ENCODE data around the gene OR10G8. TPM values are rescaled to one million over a fixed set of nuclear protein-coding genes. Genes with fewer than 3 reads are reported as not detected.
"Not testable (repeated sequence)": the region's sequence is repeated elsewhere in the genome, so short reads cannot be mapped to it uniquely, and the experiment has no call there.

OR10G8 gene
- not detected for total RNA-seq

DNA sequence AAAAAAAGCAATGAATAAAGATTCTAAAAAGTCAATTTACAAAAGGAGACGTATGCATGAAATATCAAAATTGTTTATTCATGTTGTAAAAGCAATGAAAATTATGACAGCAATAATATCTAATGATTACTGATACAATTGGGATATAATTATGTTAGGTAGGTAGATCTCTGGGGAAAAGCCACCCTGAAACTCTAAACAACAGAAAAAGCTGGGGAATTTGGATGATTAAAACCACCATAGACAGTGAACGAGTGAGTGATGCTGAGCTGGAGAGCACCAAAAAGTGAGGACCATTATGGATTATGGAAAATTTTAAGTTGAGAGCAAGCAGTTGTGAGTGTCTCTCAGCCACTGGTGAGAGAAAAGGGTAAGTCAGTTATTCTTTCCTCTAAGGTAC, at the start of gene OR10G8:
TSS of gene OR10G8 (plus strand) at position 301 of the 400 bp plus-strand sequence. CDS start 2,825 bp downstream, outside the sequence.
- DNase-seq: no peak

- DNase-seq: no peak
Observed at GRCh38 chr11:123977731-123978347, 48.8 kb upstream of the OR10G8 start, which contains the start of gene OR10S1. Gene OR10S1 (minus strand): TSS chr11:123977781. CDS start chr11:123977664, 117 bp downstream.

DNA sequence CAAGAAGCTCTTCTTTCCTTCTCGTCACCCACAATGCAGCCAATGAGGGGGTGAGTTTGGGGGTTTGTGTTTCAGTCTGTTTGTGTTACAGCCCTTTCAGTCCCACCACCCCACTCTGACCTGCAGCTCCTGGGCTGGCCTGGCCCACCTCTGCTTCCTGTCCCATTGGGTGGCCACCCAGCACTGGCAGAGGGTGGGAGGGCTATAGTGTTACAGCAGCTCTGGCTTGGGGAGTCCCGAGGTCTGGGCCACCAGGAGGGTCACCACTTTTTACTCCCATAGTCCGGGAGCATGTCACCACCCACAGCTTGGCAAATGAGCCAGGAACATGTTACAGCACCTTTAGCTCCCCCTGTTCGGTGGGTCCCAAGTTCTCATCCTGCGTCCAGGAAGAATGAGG, 47.3 kb upstream of the OR10G8 start:
- DNase-seq: no peak

GRCh38 chr11:123995119-123995518, 31.5 kb upstream of the OR10G8 start, which contains the start of gene OR10G6:
Gene OR10G6 (minus strand): TSS chr11:123995161. CDS start chr11:123995161, 0 bp downstream.
- no peak for DNase-seq

GRCh38 chr11:124012697-124013096, 13.9 kb upstream of the OR10G8 start, which contains the start of gene OR10G4:
Gene OR10G4 (plus strand): TSS chr11:124012997. CDS start chr11:124015575, 2,578 bp downstream.
- DNase-seq: no peak

DNA sequence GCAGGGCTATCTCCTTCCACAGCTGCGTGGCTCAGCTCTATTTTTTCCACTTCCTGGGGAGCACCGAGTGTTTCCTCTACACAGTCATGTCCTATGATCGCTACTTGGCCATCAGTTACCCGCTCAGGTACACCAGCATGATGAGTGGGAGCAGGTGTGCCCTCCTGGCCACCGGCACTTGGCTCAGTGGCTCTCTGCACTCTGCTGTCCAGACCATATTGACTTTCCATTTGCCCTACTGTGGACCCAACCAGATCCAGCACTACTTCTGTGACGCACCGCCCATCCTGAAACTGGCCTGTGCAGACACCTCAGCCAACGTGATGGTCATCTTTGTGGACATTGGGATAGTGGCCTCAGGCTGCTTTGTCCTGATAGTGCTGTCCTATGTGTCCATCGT, 10.8 kb upstream of the OR10G8 start:
- not testable (repeated sequence) for DNase-seq

- no peak for DNase-seq
Observed at GRCh38 chr11:124036666-124037065, 10.1 kb downstream of the OR10G8 start.

DNA sequence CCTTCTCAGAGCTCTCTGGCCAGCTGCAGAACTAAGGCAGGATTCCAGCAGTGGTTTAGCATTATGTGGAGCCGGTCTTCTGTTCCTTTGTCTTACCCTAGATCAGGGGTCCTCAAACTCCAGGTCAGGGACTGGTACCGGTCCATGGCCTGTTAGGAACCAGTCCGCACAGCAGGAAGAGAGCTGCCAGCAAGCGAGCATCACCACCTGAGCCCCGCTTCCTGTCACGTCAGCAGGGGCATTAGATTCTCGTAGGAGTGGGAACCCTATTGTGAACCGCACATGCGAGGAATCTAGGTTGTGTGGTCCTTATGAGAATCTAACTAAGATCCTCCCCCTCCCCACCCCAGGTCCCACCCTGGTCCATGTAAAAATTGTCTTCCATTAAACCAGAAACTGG, 13.0 kb downstream of the OR10G8 start:
- no peak for DNase-seq

DNA sequence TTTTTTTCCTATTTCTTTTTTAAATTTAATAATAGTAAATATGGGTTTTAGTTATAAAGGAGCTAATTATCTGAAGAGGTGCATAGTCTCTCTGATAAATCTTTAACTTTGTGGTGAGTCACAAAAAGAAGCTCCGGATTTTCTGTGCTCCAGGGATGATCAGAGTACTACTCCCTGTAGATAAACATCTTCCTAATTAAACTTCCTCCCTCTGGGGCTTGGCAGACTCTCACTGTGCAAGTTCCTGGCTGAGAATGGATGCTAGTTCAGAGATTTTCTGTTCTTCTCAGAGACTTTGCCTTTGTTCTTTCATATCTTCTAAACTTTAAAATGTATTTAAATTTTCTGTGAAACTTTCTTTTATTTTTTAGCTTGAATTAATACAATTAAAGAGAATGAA, 14.7 kb downstream of the OR10G8 start, which contains the start of gene OR10G7:
TSS of gene OR10G7 (minus strand) at position 72 of the 400 bp plus-strand sequence. CDS start 2,324 bp downstream, outside the sequence.
- no peak for DNase-seq

GRCh38 chr11:124043420-124043819, 16.8 kb downstream of the OR10G8 start:
- no peak for DNase-seq

GRCh38 chr11:124050748-124051147, 24.1 kb downstream of the OR10G8 start:
- DNase-seq: no peak

- no peak for DNase-seq
Observed at GRCh38 chr11:124052966-124053365, 26.4 kb downstream of the OR10G8 start.

DNA sequence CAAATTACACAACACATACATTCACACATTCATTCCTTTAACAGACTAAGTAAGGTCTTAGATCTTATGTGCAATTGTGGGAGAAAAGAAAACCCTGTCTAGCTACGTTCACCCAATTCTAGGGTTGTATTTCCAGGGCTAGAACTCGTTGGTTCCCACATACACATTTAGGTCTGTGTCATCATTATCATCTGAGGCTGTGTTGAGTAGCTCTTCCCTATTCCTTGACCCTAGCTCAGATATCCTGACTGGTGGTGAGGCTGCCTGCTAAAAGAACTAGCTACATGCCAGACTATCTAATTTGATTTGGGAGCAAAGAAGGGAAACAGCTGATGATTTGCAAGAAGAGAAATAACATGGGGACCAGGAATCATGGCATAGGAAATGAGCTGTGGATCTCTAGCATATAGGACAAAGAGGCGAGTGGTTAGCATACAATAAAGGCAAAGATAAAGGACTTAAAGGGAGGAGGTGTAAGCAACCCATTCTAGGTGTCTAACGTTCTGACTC, 42.1 kb downstream of the OR10G8 start:
- no peak for DNase-seq

DNA sequence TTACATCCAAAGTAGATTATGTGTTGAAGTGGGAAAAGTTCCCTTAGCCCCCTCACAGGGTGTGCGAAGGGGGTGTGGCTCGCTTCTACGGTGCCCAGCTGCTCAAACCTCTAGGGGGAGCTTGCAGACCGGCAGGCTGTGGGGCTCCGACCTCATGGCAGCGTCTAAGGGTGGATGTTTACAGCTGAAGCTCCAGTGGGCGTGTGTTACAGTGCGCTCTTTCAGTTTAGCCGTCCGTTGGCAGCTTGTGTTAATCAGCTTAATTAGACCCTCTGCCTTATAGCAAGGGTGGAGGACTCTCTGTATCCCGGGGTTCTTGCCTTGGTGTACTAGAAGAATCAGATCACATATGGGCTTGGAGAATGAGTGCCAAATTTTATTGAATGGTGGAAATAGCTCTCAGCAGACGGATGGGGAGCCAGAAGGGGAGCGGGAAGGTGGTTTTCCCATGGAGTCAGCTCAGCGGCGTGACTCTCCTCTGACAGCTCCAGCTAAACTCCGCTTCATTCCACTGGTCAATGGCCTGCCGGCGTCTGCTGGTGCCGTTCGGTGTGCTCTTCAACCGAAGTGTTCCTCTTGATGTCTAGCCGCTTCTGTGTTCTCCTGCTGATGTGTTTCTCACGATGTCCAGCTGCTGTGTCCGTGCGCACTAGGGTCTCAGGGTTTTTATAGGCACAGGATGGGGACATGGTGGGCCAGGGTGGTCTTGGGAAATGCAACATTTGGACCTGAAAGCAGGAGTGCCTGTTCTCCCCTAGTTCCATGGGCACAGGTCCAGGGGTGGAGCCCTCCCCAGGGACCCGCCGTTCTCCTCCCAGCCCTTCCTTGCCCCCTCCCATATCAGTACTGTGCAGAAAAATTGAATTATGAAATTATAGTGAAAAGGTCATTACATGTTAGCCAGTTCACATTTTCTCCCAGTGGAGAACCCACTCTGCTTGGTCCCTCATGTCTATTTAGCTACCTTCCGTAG, 43.1 kb downstream of the OR10G8 start:
- no peak for DNase-seq

GRCh38 chr11:124070915-124071622, 44.5 kb downstream of the OR10G8 start:
- peak; percentile 46 for DNase-seq

DNA sequence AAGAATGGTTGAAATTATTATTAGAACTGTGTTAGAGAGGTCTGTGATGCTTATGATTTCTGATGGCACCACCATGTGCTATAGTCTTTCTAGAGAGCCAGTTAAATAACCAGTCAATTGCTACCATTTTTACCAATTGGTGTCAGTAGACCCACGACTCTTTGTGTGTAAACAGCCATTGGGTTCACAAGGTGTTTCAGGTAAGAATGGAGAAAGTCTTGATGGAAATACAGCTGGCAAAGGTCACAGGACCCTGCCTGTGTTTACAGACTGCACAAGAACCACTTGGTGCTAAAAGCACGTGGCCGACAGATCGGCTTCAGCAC, 45.0 kb downstream of the OR10G8 start:
- no peak for DNase-seq

GRCh38 chr11:124072147-124072546, 45.5 kb downstream of the OR10G8 start:
- DNase-seq: no peak

DNA sequence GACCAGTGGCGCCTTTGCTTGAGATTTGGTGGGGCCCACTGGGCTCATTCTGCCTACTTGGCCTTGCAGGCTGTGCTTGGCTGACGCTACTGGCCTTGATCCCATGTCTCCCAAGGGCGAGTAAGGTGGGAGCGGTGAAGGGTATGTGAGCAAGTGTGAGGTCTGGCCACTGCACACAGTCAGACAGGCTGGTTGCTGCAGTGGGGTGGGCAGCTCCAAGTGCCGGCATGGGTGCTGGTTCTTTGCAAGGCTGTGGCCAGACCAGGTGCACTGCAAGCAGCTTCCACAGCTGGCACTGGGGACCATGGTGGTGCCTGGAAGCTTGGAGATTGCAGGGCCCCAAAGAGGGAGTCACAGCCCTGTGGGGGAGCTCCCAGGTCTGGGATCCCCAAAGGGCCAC, 48.0 kb downstream of the OR10G8 start:
- DNase-seq: no peak

GRCh38 chr11:124075492-124075840, 48.9 kb downstream of the OR10G8 start:
- DNase-seq: no peak

GRCh38 chr11:124075841-124076651, 49.4 kb downstream of the OR10G8 start:
- DNase-seq: no peak

GRCh38 chr11:124077266-124077665, 50.7 kb downstream of the OR10G8 start:
- no peak for DNase-seq

- no peak for DNase-seq
Observed at GRCh38 chr11:124078591-124078990, 52.0 kb downstream of the OR10G8 start.
